ENCODE measurements around the gene PILRA. TPM values are rescaled to one million over a fixed set of nuclear protein-coding genes. Genes with fewer than 3 reads are reported as not detected.

The PILRA gene
- polyA plus RNA-seq, 4 donors = 0.81 to 5.0 (median 3.4) TPM

GRCh38 chr7:100401811-100402210, 28.5 kb downstream of the PILRA start:
- H3K4me3 ChIP-seq (ENCODE audit: low read depth in 1 of 3, low read length in 3 of 3) = no peak overlapping the region
- WGBS, 3 donors = 73 to 88% (median 76%) methylated on average over 5 of the region's 5 CpGs
- no peak for DNase-seq
- no peaks in the 10 kb centered on the region for H3K36me3 ChIP-seq (ENCODE audit: control insufficient read depth in 3 of 3, insufficient read depth in 2 of 3, low read depth in 1 of 3, low read length in 3 of 3)
- FAIRE-seq = no peak
- no peaks in the 10 kb centered on the region for H3K27me3 ChIP-seq (ENCODE audit: control insufficient read depth in 3 of 3, insufficient read depth in 3 of 3, low read length in 3 of 3)
- H3K27ac ChIP-seq (ENCODE audit: low read depth in 1 of 3, low read length in 2 of 3) = no peak overlapping the region
- no peaks in the 10 kb centered on the region for H3K9me3 ChIP-seq (ENCODE audit: control insufficient read depth in 2 of 2, insufficient read depth in 1 of 2, low read depth in 1 of 2, low read length in 1 of 2)
- H3K4me1 ChIP-seq (ENCODE audit: control insufficient read depth in 3 of 3, insufficient read depth in 2 of 3, low read depth in 1 of 3, low read length in 2 of 3) = no peaks in the 10 kb centered on the region

- Histone ChIP-seq H3K4me1 (ENCODE audit: control insufficient read depth in 3 of 3, insufficient read depth in 2 of 3, low read depth in 1 of 3, low read length in 2 of 3) (no peaks in the 10 kb centered on the region), H3K27ac (ENCODE audit: low read depth in 1 of 3, low read length in 2 of 3) (no peak overlapping the region), H3K9me3 (ENCODE audit: control insufficient read depth in 2 of 2, insufficient read depth in 1 of 2, low read depth in 1 of 2, low read length in 1 of 2) (no peaks in the 10 kb centered on the region), H3K27me3 (ENCODE audit: control insufficient read depth in 3 of 3, insufficient read depth in 3 of 3, low read length in 3 of 3) (no peaks in the 10 kb centered on the region), H3K4me3 (ENCODE audit: low read depth in 1 of 3, low read length in 3 of 3) (no peak overlapping the region), H3K36me3 (ENCODE audit: control insufficient read depth in 3 of 3, insufficient read depth in 2 of 3, low read depth in 1 of 3, low read length in 3 of 3) (no peaks in the 10 kb centered on the region)
- no peak for DNase-seq
- no peak for FAIRE-seq
- 94 to 99% (median 98%) methylated on average over 2 of the region's 2 CpGs for WGBS, 3 donors
These were observed 29.0 kb downstream of the PILRA start for GRCh38 chr7:100402241-100402640.

GRCh38 chr7:100406767-100407166, 33.5 kb downstream of the PILRA start:
- no peaks in the 10 kb centered on the region for H3K4me1 ChIP-seq (ENCODE audit: control insufficient read depth in 3 of 3, insufficient read depth in 2 of 3, low read depth in 1 of 3, low read length in 2 of 3)
- H3K9me3 ChIP-seq (ENCODE audit: control insufficient read depth in 2 of 2, insufficient read depth in 1 of 2, low read depth in 1 of 2, low read length in 1 of 2) = no peaks in the 10 kb centered on the region
- H3K27ac ChIP-seq (ENCODE audit: low read depth in 1 of 3, low read length in 2 of 3) = no peak overlapping the region
- H3K27me3 ChIP-seq (ENCODE audit: control insufficient read depth in 3 of 3, insufficient read depth in 3 of 3, low read length in 3 of 3) = peaks cover 0 to 2% (median 0%) of the 10 kb centered on the region in 3 donors
- WGBS, 3 donors = 61 to 65% (median 64%) methylated on average over 6 of the region's 6 CpGs
- H3K4me3 ChIP-seq (ENCODE audit: low read depth in 1 of 3, low read length in 3 of 3) = no peak overlapping the region
- DNase-seq (no peak), FAIRE-seq (no peak)
- H3K36me3 ChIP-seq (ENCODE audit: control insufficient read depth in 3 of 3, insufficient read depth in 2 of 3, low read depth in 1 of 3, low read length in 3 of 3) = no peaks in the 10 kb centered on the region

- no peak overlapping the region for H3K4me3 ChIP-seq (ENCODE audit: low read depth in 1 of 3, low read length in 3 of 3)
- WGBS, 3 donors = 57 to 61% (median 57%) methylated on average over 12 of the region's 12 CpGs
- no peak overlapping the region for H3K27ac ChIP-seq (ENCODE audit: low read depth in 1 of 3, low read length in 2 of 3)
- H3K9me3 ChIP-seq (ENCODE audit: control insufficient read depth in 2 of 2, insufficient read depth in 1 of 2, low read depth in 1 of 2, low read length in 1 of 2) = no peaks in the 10 kb centered on the region
- DNase-seq (peak; percentile 44 to 49), FAIRE-seq (no peak)
- H3K27me3 ChIP-seq (ENCODE audit: control insufficient read depth in 3 of 3, insufficient read depth in 3 of 3, low read length in 3 of 3) = peaks cover 0 to 2% (median 0%) of the 10 kb centered on the region in 3 donors
- no peaks in the 10 kb centered on the region for H3K4me1 ChIP-seq (ENCODE audit: control insufficient read depth in 3 of 3, insufficient read depth in 2 of 3, low read depth in 1 of 3, low read length in 2 of 3)
- H3K36me3 ChIP-seq (ENCODE audit: control insufficient read depth in 3 of 3, insufficient read depth in 2 of 3, low read depth in 1 of 3, low read length in 3 of 3) = no peaks in the 10 kb centered on the region
These were observed 34.2 kb downstream of the PILRA start for GRCh38 chr7:100407285-100408180.

- Histone ChIP-seq H3K27ac (ENCODE audit: low read depth in 1 of 3, low read length in 2 of 3) (no peak overlapping the region), H3K36me3 (ENCODE audit: control insufficient read depth in 3 of 3, insufficient read depth in 2 of 3, low read depth in 1 of 3, low read length in 3 of 3) (no peaks in the 10 kb centered on the region), H3K27me3 (ENCODE audit: control insufficient read depth in 3 of 3, insufficient read depth in 3 of 3, low read length in 3 of 3) (peaks cover 0 to 2% (median 0%) of the 10 kb centered on the region in 3 donors), H3K9me3 (ENCODE audit: control insufficient read depth in 2 of 2, insufficient read depth in 1 of 2, low read depth in 1 of 2, low read length in 1 of 2) (no peaks in the 10 kb centered on the region), H3K4me1 (ENCODE audit: control insufficient read depth in 3 of 3, insufficient read depth in 2 of 3, low read depth in 1 of 3, low read length in 2 of 3) (no peaks in the 10 kb centered on the region), H3K4me3 (ENCODE audit: low read depth in 1 of 3, low read length in 3 of 3) (no peak overlapping the region)
- DNase-seq (no peak), FAIRE-seq (no peak)
- WGBS, 3 donors = 93 to 96% (median 94%) methylated on average over 6 of the region's 6 CpGs
These were observed 37.8 kb downstream of the PILRA start for GRCh38 chr7:100411101-100411500.

GRCh38 chr7:100413346-100413745, 40.1 kb downstream of the PILRA start:
- DNase-seq (no peak), FAIRE-seq (no peak)
- Histone ChIP-seq H3K27ac (ENCODE audit: low read depth in 1 of 3, low read length in 2 of 3) (no peak overlapping the region), H3K4me1 (ENCODE audit: control insufficient read depth in 3 of 3, insufficient read depth in 2 of 3, low read depth in 1 of 3, low read length in 2 of 3) (no peaks in the 10 kb centered on the region), H3K9me3 (ENCODE audit: control insufficient read depth in 2 of 2, insufficient read depth in 1 of 2, low read depth in 1 of 2, low read length in 1 of 2) (no peaks in the 10 kb centered on the region), H3K36me3 (ENCODE audit: control insufficient read depth in 3 of 3, insufficient read depth in 2 of 3, low read depth in 1 of 3, low read length in 3 of 3) (no peaks in the 10 kb centered on the region), H3K4me3 (ENCODE audit: low read depth in 1 of 3, low read length in 3 of 3) (no peak overlapping the region), H3K27me3 (ENCODE audit: control insufficient read depth in 3 of 3, insufficient read depth in 3 of 3, low read length in 3 of 3) (peaks cover 0 to under 1% (median 0%) of the 10 kb centered on the region in 3 donors)

GRCh38 chr7:100413889-100414288, 40.6 kb downstream of the PILRA start:
- Histone ChIP-seq H3K4me1 (ENCODE audit: control insufficient read depth in 3 of 3, insufficient read depth in 2 of 3, low read depth in 1 of 3, low read length in 2 of 3) (no peaks in the 10 kb centered on the region), H3K27me3 (ENCODE audit: control insufficient read depth in 3 of 3, insufficient read depth in 3 of 3, low read length in 3 of 3) (no peaks in the 10 kb centered on the region), H3K27ac (ENCODE audit: low read depth in 1 of 3, low read length in 2 of 3) (peak overlapping the region in 1 of 3 donors; percentile 27), H3K9me3 (ENCODE audit: control insufficient read depth in 2 of 2, insufficient read depth in 1 of 2, low read depth in 1 of 2, low read length in 1 of 2) (no peaks in the 10 kb centered on the region), H3K4me3 (ENCODE audit: low read depth in 1 of 3, low read length in 3 of 3) (no peak overlapping the region), H3K36me3 (ENCODE audit: control insufficient read depth in 3 of 3, insufficient read depth in 2 of 3, low read depth in 1 of 3, low read length in 3 of 3) (no peaks in the 10 kb centered on the region)
- 55 to 70% (median 65%) methylated on average over 1 of the region's 1 CpG for WGBS, 3 donors
- DNase-seq = no peak
- no peak for FAIRE-seq

GRCh38 chr7:100415448-100415847, 42.2 kb downstream of the PILRA start:
- Histone ChIP-seq H3K9me3 (ENCODE audit: control insufficient read depth in 2 of 2, insufficient read depth in 1 of 2, low read depth in 1 of 2, low read length in 1 of 2) (no peaks in the 10 kb centered on the region), H3K27me3 (ENCODE audit: control insufficient read depth in 3 of 3, insufficient read depth in 3 of 3, low read length in 3 of 3) (no peaks in the 10 kb centered on the region), H3K4me3 (ENCODE audit: low read depth in 1 of 3, low read length in 3 of 3) (no peak overlapping the region), H3K27ac (ENCODE audit: low read depth in 1 of 3, low read length in 2 of 3) (no peak overlapping the region), H3K4me1 (ENCODE audit: control insufficient read depth in 3 of 3, insufficient read depth in 2 of 3, low read depth in 1 of 3, low read length in 2 of 3) (no peaks in the 10 kb centered on the region), H3K36me3 (ENCODE audit: control insufficient read depth in 3 of 3, insufficient read depth in 2 of 3, low read depth in 1 of 3, low read length in 3 of 3) (no peaks in the 10 kb centered on the region)
- FAIRE-seq = no peak
- no peak for DNase-seq
- 68 to 81% (median 78%) methylated on average over 5 of the region's 5 CpGs for WGBS, 3 donors
